IPS-18a (cell line): Measurements from ENCODE around the gene TBC1D22A.

Source experiments
- H3K27ac ChIP-seq: one replicate; pipeline ENCODE4 v1.5.1; 2013; ENCODE audit warnings: low read length
- H3K27me3 ChIP-seq: one replicate; pipeline ENCODE4 v1.6.1; 2013; ENCODE audit warnings: mild to moderate bottlenecking, low read length; ENCODE audit not compliant: control insufficient read depth, insufficient read depth
- H3K36me3 ChIP-seq: one replicate; pipeline ENCODE4 v1.6.1; 2013; ENCODE audit warnings: low read depth, low read length; ENCODE audit not compliant: control insufficient read depth
- H3K4me1 ChIP-seq: one replicate; pipeline ENCODE4 v1.6.1; 2013; ENCODE audit warnings: low read depth, low read length; ENCODE audit not compliant: control insufficient read depth
- H3K4me3 ChIP-seq: one replicate; pipeline ENCODE4 v1.5.1; 2013; ENCODE audit warnings: low read length
- H3K9ac ChIP-seq: one replicate; pipeline ENCODE4 v1.6.1; 2013; ENCODE audit warnings: mild to moderate bottlenecking, low read length, moderate library complexity
- H3K9me3 ChIP-seq: one replicate; pipeline ENCODE4 v1.6.1; 2013; ENCODE audit warnings: low read depth, low read length; ENCODE audit not compliant: control insufficient read depth

Gene TBC1D22A

GRCh38 chr22:47091246-47091651 lies 328.8 kb downstream of the TBC1D22A start:
- H3K4me3 ChIP-seq, result peak overlapping the region; percentile 60
- no peak overlapping the region for H3K27ac ChIP-seq
- peaks cover 5% of the 10 kb centered on the region for H3K9me3 ChIP-seq

DNA sequence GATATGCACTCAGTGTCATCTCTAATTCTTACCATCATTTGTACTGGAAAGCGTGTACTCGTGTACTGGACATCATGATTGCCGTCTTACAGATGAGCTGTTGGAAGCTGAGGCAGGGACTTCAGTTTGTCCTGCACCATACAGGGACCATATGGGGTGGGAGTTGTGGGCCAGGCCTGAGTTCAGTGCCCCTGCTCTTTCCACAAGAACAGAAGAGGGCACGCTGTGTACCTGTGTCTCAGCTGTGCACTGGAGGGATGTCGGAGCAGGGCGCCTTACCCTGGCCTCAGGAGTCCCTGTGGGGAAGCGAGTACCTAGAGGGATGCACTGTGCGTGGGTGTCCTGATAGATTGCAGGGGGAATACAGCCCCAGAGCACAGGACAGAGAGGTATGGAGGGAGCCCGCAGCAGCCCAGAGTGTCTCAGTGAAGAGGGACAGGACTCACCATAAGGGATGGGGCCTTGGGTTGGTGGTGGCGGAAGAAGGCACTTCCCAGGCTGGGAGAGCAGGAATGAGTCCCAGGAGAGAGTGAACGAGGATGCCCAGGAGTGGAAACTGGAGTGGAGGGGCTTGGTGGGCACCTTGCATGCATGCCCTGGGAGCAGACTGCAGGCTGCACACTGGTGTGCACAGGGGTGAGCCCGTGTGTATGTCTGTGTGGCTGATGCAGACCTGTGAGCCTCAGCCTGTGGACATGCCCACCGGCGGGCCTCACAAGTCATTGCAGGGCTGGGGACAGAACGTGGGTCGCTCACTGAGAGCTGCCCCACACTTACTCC lies 329.7 kb downstream of the TBC1D22A start:
- peak overlapping the region; percentile 60 for H3K4me3 ChIP-seq
- no peak overlapping the region for H3K9ac ChIP-seq
- H3K27me3 ChIP-seq, result peaks cover 8% of the 10 kb centered on the region
- peaks cover 5% of the 10 kb centered on the region for H3K9me3 ChIP-seq
- H3K4me1 ChIP-seq, result peaks cover 15% of the 10 kb centered on the region
- H3K36me3 ChIP-seq, result no peaks in the 10 kb centered on the region
- H3K27ac ChIP-seq, result no peak overlapping the region

More at GRCh38 chr22:47091246-47091651, 328.8 kb downstream of the TBC1D22A start:
- Histone ChIP-seq H3K27me3 (peaks cover 8% of the 10 kb centered on the region), H3K4me1 (peaks cover 15% of the 10 kb centered on the region), H3K36me3 (no peaks in the 10 kb centered on the region), H3K9ac (no peak overlapping the region)

- Histone ChIP-seq H3K4me3 (no peak overlapping the region), H3K36me3 (no peaks in the 10 kb centered on the region), H3K27me3 (peaks cover 8% of the 10 kb centered on the region), H3K9ac (no peak overlapping the region), H3K9me3 (peaks cover 5% of the 10 kb centered on the region), H3K4me1 (peaks cover 15% of the 10 kb centered on the region), H3K27ac (no peak overlapping the region)
These were observed 330.5 kb downstream of the TBC1D22A start for GRCh38 chr22:47092896-47093311.

GRCh38 chr22:47093720-47094119 lies 331.3 kb downstream of the TBC1D22A start:
- Histone ChIP-seq H3K27me3 (peaks cover 8% of the 10 kb centered on the region), H3K27ac (no peak overlapping the region), H3K4me3 (no peak overlapping the region), H3K36me3 (no peaks in the 10 kb centered on the region), H3K4me1 (peaks cover 15% of the 10 kb centered on the region), H3K9ac (no peak overlapping the region), H3K9me3 (peaks cover 5% of the 10 kb centered on the region)

GRCh38 chr22:47094861-47095330 lies 332.4 kb downstream of the TBC1D22A start:
- H3K36me3 ChIP-seq, result no peaks in the 10 kb centered on the region
- peaks cover 15% of the 10 kb centered on the region for H3K4me1 ChIP-seq
- H3K27ac ChIP-seq, result no peak overlapping the region
- no peak overlapping the region for H3K4me3 ChIP-seq
- H3K9me3 ChIP-seq, result peaks cover 5% of the 10 kb centered on the region
- peaks cover 8% of the 10 kb centered on the region for H3K27me3 ChIP-seq
- H3K9ac ChIP-seq, result no peak overlapping the region

DNA sequence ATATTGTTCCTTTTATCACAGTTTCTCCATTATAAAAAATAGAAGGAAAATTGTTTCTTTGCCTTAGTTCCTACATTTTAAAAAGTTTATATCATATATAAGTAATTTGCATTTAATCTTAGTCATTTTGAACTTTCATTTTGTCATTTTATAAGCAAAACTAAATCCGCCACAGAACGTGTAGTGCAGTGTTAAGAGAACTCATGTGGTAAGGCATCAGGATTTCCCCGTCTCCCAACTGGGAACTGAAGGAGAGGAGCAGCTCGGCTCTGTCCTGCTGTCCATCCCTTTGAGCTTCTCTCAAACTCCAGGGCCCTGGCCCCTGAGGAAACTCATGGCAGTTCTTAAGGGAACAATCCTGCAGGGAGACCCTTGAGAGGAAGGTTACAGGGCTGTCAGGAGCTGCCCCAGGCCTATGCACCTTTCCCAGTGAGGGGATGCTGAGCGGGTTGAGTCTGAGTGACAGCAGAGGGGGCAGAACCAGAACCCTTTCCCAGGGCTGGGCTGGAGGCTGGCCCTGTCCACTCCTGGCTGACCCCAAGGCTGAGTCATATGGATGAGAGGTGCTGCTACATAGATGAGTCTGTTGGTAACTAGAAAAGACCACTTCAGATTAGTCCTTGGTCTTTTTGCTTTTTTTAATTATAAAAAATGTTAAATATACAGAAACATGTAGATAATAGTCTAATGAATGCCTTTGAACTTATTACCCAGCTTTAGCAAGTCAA lies 333.1 kb downstream of the TBC1D22A start:
- Histone ChIP-seq H3K9me3 (peaks cover 5% of the 10 kb centered on the region), H3K27ac (no peak overlapping the region), H3K4me3 (no peak overlapping the region), H3K27me3 (peaks cover 8% of the 10 kb centered on the region), H3K9ac (no peak overlapping the region), H3K36me3 (no peaks in the 10 kb centered on the region), H3K4me1 (peaks cover 17% of the 10 kb centered on the region)

GRCh38 chr22:47098121-47098520 lies 335.7 kb downstream of the TBC1D22A start:
- Histone ChIP-seq H3K9me3 (peaks cover 5% of the 10 kb centered on the region), H3K27me3 (no peaks in the 10 kb centered on the region), H3K36me3 (no peaks in the 10 kb centered on the region), H3K9ac (no peak overlapping the region), H3K4me3 (no peak overlapping the region), H3K4me1 (peaks cover 21% of the 10 kb centered on the region), H3K27ac (no peak overlapping the region)

DNA sequence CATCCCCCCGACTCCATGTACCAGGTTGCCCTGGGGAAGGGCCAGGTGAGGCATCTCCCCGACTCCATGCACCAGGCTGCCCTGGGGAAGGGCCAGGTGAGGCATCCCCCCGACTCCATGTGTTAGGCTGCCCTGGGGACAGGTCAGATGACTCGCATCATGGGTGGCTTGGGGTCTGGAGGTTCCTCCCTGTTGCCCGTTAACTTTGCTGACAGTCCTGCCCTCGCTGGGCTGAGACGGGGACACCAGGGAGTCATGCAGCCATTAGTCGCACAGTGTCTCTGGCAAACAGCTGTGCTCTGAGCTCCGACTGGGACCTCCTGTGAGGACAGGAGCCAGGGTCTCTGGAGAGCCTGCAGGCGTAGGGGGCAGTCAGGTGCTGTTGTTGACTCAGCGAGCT lies 336.1 kb downstream of the TBC1D22A start:
- Histone ChIP-seq H3K27me3 (no peaks in the 10 kb centered on the region), H3K4me3 (no peak overlapping the region), H3K36me3 (no peaks in the 10 kb centered on the region), H3K9me3 (peaks cover 5% of the 10 kb centered on the region), H3K27ac (no peak overlapping the region), H3K4me1 (peaks cover 23% of the 10 kb centered on the region), H3K9ac (no peak overlapping the region)

DNA sequence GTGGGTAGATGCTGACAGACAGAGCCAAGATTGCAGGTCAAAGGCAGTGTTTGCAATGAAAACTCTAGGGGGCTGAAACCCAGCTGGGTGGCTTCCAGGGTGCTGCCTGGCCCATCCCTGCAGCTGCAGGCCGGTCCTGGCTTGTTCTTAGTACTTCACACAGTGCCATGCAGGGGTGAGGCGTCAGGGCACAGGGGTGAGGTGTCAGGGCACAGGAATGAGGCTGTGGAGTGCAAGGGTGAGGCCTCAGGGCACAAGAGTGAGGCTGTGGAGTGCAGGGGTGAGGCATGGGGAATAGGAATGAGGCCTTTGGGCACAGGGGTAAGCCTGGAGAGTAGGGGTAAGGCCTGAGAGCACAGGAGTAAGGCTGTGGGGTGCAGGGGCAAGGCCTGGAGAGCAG lies 337.6 kb downstream of the TBC1D22A start:
- no peak overlapping the region for H3K27ac ChIP-seq
- no peaks in the 10 kb centered on the region for H3K9me3 ChIP-seq
- H3K4me1 ChIP-seq, result peaks cover 25% of the 10 kb centered on the region
- H3K27me3 ChIP-seq, result no peaks in the 10 kb centered on the region
- no peaks in the 10 kb centered on the region for H3K36me3 ChIP-seq
- no peak overlapping the region for H3K4me3 ChIP-seq
- H3K9ac ChIP-seq, result no peak overlapping the region

- Histone ChIP-seq H3K9me3 (no peaks in the 10 kb centered on the region), H3K36me3 (no peaks in the 10 kb centered on the region), H3K4me1 (peaks cover 25% of the 10 kb centered on the region), H3K27ac (no peak overlapping the region), H3K9ac (no peak overlapping the region), H3K4me3 (no peak overlapping the region), H3K27me3 (no peaks in the 10 kb centered on the region)
These were observed 338.3 kb downstream of the TBC1D22A start for GRCh38 chr22:47100646-47101200.

DNA sequence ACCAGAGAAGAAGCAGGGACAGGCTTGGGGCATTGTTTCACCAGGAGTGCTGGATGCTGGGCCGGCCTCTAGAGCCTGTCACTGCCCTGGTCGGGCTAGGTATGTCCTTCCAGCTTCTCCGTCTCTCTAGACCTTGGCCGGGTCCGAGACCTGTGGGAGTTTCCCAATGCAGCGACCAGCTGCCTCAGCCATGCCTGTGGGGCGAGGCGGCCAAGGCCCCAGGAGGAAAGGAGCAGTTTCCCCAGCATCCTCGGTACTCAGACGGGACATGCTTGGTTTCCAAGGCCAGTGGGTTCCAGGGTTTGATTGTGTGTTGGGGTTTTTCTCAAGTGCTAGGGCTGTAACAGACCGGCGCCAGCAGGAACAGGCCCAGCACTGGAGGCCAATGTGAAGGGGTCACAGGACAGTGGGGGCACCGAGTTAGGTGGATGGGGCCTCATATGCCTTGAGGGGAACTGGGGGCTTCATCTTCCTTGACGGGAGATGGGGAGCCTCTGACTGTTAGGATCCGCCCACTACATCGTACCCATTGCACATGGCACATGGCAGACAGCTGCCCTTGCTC lies 339.0 kb downstream of the TBC1D22A start:
- H3K9ac ChIP-seq, result no peak overlapping the region
- peaks cover 25% of the 10 kb centered on the region for H3K4me1 ChIP-seq
- no peaks in the 10 kb centered on the region for H3K27me3 ChIP-seq
- no peaks in the 10 kb centered on the region for H3K9me3 ChIP-seq
- no peak overlapping the region for H3K4me3 ChIP-seq
- no peaks in the 10 kb centered on the region for H3K36me3 ChIP-seq
- no peak overlapping the region for H3K27ac ChIP-seq
